Keratinocyte (primary cell): ENCODE data around the gene GPRIN1.

ENCODE experiments used
- EZH2 ChIP-seq: IDR thresholded peaks from one replicate; pipeline ENCODE4 v1.6.1; 2012; ENCODE audit warnings: inconsistent platforms, mild to moderate bottlenecking, low read length, moderate library complexity
- TF ChIP-seq, protein P1 (sequence below), 3 experiments: IDR thresholded peaks in 1 of 3; conservative IDR thresholded peaks in 1 of 3; optimal IDR thresholded peaks in 1 of 3; 2 replicates in 2 of 3; 3 replicates in 1 of 3; pipeline versions ENCODE3 to v1.5.1; 2011; ENCODE audit warnings: low read length in 3 of 3, mild to moderate bottlenecking in 3 of 3, moderate library complexity in 2 of 3, control low read depth in 1 of 3, inconsistent platforms in 1 of 3; ENCODE audit not compliant: insufficient read depth in 2 of 3; ENCODE audit errors: extremely low read depth in 1 of 3

DNA sequence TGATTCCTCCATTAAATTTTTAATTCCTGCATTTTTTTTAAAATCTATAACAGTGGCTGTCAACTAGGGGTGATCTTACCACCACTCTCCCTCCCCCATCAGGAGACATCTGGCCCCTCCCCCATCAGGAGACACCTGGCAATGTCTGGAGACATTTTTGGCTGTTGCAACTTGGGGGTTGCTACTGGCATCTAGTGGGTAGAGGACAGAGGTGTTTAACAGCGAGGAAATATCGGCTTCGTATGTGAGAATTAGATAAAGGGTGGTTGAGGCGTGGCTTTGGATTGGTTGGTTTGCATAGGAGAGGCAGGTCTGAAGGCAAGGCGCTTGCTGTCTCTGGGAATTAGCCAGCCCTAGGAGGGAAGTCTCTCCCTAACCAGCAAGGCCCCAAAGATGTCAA, 50.3 kb downstream of the GPRIN1 start:
- TF ChIP-seq, protein P1, sequence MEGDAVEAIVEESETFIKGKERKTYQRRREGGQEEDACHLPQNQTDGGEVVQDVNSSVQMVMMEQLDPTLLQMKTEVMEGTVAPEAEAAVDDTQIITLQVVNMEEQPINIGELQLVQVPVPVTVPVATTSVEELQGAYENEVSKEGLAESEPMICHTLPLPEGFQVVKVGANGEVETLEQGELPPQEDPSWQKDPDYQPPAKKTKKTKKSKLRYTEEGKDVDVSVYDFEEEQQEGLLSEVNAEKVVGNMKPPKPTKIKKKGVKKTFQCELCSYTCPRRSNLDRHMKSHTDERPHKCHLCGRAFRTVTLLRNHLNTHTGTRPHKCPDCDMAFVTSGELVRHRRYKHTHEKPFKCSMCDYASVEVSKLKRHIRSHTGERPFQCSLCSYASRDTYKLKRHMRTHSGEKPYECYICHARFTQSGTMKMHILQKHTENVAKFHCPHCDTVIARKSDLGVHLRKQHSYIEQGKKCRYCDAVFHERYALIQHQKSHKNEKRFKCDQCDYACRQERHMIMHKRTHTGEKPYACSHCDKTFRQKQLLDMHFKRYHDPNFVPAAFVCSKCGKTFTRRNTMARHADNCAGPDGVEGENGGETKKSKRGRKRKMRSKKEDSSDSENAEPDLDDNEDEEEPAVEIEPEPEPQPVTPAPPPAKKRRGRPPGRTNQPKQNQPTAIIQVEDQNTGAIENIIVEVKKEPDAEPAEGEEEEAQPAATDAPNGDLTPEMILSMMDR (optimal IDR thresholded peaks at IDR 0.05 in 1 of 3, IDR thresholded peaks at IDR 0.05 in 1 of 3, conservative IDR thresholded peaks at IDR 0.05 in 1 of 3; ENCODE audit: extremely low read depth in 1 of 3, insufficient read depth in 2 of 3, low read length in 3 of 3) = peak in 1 of 3 experiments; percentile 33
- TF ChIP-seq EZH2 = no peak
